HL-60 (cell line): ENCODE measurements around the gene USP35.

ENCODE experiments used
- CTCF ChIP-seq: IDR thresholded peaks from one replicate; pipeline ENCODE4 v1.5.1; 2011; ENCODE audit warnings: low read length, control low read depth, inconsistent platforms; ENCODE audit not compliant: insufficient read depth
- GABPA ChIP-seq: IDR thresholded peaks from 2 replicates; pipeline ENCODE4 v1.6.1; 2012; ENCODE audit warnings: low read depth
- POLR2AphosphoS5 ChIP-seq: IDR thresholded peaks from 2 replicates; pipeline ENCODE4 v1.6.1; 2012; ENCODE audit warnings: low read depth
- SPI1 ChIP-seq: IDR thresholded peaks from 2 replicates; pipeline ENCODE4 v1.6.1; 2012; ENCODE audit warnings: low read depth, mild to moderate bottlenecking, borderline replicate concordance
- TF ChIP-seq, protein P1 (sequence below): IDR thresholded peaks from 2 replicates; pipeline ENCODE4 v1.6.1; 2012; ENCODE audit warnings: low read depth; ENCODE audit not compliant: insufficient replicate concordance

GRCh38 chr11:78151804-78152203, 36.9 kb upstream of the USP35 start:
- TF ChIP-seq POLR2AphosphoS5 (no peak), CTCF (no peak), GABPA (no peak), SPI1 (no peak)
- TF ChIP-seq, protein P1, sequence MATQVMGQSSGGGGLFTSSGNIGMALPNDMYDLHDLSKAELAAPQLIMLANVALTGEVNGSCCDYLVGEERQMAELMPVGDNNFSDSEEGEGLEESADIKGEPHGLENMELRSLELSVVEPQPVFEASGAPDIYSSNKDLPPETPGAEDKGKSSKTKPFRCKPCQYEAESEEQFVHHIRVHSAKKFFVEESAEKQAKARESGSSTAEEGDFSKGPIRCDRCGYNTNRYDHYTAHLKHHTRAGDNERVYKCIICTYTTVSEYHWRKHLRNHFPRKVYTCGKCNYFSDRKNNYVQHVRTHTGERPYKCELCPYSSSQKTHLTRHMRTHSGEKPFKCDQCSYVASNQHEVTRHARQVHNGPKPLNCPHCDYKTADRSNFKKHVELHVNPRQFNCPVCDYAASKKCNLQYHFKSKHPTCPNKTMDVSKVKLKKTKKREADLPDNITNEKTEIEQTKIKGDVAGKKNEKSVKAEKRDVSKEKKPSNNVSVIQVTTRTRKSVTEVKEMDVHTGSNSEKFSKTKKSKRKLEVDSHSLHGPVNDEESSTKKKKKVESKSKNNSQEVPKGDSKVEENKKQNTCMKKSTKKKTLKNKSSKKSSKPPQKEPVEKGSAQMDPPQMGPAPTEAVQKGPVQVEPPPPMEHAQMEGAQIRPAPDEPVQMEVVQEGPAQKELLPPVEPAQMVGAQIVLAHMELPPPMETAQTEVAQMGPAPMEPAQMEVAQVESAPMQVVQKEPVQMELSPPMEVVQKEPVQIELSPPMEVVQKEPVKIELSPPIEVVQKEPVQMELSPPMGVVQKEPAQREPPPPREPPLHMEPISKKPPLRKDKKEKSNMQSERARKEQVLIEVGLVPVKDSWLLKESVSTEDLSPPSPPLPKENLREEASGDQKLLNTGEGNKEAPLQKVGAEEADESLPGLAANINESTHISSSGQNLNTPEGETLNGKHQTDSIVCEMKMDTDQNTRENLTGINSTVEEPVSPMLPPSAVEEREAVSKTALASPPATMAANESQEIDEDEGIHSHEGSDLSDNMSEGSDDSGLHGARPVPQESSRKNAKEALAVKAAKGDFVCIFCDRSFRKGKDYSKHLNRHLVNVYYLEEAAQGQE = no peak
